Stimulated activated CD4-positive, alpha-beta T cell treated with anti-CD3 and anti-CD28 coated beads, Interleukin-15, amount 100 ng/mL, for 1 hour (primary cell): ENCODE results near the gene YPEL5.
"Not testable (repeated sequence)": the region's sequence is repeated elsewhere in the genome, so short reads cannot be mapped to it uniquely, and the experiment has no call there.

ENCODE experiments used
- DNase-seq, 2 donors: peaks; one replicate each; pipeline ENCODE4 v3.0.0-alpha.2; 2020; ENCODE audit warnings: low read depth in 1 of 2, low spot score in 1 of 2

Gene YPEL5

DNA sequence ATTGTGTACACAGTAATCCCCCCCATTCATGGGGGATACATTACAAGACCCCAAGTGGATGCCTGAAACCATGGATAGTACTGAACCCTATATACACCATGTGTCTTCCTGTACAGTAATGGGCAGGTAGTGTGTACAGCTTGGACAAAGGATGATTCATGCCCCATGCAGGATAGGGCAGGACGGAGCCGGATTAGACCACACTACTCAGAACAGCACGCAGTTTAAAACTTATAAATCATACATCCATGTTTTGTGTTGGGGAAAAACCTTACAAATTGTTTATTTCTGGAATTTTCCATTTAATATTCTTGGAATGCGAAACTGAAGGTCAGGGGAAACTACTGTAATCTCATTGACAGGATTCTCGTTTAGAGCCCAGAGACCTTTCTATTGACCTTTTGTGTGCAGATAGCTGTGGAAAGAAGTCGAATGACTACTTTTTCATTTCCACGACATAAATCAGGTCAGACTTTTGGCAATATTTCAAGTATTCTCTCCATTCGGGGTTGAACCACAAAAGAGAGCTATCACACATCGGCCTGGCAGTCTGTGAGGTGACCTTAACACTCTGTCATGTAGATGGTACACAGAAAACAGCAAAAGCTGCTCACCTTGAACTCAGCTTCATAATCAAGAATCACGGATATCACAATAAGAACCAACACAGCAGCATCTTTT is 9.9 kb upstream of the YPEL5 start:
- DNase-seq: no peak

DNA sequence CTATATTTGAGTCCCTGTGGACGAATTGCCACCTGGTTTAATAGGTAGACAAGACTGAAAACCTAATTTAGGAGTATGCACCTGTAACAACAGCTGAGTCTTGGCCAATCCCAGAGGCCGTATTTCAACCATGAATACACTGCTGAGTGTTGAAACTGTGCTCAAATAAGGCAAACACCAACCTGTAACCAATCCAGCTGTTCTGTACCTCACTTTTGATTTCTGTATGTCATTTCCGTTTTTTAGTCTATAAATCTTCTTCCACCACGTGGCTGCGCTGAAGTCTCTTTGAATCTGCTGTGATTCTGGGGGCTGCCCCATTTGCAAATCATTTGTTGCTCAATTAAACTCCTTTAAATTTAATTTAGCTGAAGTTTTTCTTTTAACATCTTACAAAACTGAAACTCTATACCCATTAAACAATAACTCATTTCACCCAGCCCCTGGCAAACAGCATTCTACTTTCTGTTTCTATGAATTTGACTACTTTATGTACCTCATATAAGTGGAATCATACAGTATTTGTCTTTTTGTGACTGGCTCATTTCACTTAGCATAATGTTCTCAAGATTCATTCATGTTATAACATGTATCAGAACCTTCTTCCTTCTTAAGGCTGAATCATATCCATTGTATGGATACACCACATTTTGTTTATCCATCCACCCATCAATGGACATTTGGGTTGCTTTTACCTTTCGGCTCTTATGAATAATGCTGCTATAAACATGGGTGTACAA is 7.5 kb upstream of the YPEL5 start:
- DNase-seq: peak in 1 of 2 donors; percentile 6

DNA sequence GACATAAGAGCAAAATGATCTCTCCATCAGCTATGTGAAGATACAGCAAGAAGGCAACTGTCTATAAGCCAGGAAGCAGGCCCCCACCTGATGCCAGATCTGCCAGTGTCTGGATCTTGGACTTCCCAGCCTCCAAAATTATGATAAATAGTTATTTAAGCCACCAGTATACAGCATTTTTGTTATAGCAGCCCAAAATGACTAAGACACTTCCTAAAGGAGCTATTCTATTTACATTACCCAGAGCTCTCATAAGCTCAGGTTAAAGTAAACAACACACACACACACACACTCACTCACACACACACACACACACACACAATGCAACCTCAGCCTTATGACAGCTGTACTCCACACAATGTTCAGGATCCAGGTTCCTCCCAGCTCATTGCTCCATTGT is 5.7 kb upstream of the YPEL5 start:
- DNase-seq: no peak

DNA sequence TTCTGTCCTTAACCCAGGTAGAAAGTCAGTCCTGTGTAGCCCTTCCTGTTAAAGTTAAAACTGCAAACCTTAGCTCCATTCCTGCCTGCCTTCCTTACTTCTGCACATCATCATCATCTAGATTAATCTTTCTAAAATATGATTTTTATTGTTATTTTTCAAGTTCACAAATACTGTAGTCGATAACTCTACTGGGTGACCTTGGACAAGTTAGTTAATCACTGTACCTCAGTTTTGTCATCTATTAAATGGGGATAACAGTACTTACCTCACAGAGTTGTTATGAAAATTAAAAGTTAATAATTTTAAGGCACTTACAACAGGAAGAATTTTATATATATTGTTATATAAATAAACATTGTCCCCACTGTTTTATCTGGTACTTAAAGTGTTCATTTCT is 2.5 kb upstream of the YPEL5 start:
- no peak for DNase-seq

DNA sequence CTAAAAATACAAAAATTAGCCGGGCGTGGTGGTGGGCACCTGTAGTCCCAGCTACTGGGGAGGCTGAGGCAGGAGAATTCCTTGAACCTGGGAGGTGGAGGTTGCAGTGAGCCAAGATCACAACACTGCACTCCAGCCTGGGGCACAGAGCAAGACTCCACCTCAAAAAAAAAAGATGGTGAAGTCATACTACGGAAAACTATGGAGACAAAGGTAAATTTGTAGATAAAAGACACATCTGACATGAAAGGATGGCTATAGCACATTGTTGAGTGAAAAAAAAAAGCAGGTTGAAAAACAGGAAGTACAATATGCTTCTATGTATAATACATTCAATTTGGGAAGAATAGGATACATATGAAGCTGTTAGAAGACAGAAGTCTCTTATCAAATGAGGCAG is 1.9 kb upstream of the YPEL5 start:
- not testable (repeated sequence) for DNase-seq

DNA sequence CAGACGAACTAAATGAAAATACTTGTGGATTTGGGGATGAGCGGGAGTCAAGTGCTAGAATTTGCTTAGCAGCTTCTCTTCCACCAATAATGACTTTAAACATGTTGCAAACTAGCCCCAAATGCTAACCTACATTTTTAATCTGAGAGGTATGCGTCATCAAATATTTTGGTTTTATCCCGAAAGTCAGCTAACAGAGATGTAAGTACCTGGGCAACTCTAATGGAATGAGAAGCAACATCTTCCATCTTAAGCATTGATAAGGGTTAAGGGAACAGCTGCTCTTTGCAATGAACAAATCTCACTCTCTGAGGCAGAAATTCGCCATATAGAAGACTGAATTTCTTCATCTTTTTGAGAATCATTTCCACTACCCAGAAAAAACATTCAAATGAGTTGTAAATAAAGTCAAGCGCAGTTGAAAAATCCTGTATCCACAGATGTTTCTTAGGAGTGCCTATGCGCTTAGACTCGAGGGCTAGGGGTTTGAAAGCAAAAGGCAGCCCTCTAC is 926 bp upstream of the YPEL5 start:
- no peak for DNase-seq

DNA sequence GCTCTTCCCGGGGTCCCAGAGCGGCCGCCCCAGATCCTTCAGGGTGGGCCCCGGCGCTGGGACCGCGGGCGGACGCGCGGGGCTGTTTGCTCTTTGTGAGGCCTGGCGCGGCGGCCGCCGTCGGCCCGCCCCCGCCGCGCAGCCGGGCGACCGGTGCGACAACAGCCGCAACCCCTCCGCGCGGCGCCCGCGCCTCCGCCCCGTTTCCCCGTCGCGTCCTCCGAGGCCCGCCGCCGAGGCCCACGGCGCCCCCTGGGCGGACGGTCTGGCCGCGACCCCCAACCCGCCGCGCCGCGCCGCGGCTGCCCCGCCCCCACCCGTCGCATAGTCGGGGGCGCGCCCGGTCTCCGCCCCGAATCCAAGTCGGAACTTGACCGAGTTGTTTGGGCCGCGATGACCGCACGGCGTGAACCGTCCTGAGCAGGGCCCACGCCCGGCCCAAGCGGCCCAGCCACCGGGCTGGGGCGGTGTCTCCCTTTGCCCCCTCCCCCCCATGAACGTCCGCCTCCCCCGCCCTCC is 448 bp downstream of the YPEL5 start:
- DNase-seq: peak in 1 of 2 donors; percentile 13

DNA sequence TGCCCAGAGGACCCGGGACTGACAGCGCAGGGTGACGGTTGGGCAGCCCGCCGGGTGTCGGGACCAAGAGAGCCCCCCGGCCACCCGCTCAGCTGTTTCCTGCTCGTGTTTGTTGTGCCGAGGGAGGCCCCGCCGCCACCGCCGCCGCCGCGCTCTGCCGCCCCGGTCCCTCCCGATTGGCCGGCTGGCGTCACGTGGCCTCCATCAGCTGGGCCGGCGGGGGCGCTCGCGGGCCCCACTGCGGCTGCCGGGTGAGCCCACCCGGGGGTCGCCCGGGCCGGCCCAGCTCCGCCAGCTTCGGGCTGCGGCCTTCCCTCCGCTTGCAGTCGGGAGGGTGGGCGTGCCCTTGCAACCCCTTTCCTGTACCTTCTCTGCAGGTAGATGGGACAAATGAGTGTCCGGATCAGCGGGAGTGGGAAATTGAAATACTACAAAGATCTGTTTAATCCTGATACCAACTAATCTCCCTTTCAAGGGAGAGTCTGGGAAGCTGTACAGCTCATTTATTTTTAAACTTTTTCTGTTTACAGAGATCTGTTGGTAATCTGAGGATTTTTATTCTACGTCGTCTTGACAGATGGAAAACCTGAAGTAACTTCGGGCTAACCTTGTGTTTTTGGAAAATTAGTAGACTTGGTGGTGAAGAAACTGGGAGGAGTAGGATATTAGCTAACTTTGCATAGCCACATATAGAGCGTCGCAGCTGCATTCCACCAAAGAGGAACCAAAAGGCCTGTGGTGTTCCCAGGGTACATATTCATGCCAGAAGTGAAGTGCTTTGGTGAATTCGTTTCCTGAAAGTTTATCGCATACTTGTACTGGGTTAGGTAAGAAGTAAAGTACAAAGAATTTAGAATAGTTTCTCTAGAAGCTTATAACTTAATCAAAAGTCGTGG is 1.2 kb downstream of the YPEL5 start:
- DNase-seq: peak; percentile 62 to 70

DNA sequence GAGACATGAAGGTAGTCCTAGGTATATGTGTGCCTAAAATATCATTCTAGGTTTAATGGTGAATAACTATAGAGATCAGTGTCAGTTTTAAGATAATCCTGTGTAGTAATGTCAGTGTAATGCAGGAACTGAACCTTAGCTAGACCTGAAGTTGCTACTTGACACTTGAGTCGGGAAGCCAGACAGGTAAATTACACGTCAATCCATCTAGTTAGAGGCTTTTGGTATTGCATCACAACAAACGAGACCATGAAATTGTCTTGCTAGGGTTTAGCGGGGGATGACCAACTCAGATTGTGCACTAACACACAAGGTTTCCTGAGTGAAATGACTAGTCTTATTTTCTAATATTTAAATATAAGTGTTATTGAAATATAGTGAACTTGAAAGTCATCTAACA is 2.0 kb downstream of the YPEL5 start:
- DNase-seq: no peak

DNA sequence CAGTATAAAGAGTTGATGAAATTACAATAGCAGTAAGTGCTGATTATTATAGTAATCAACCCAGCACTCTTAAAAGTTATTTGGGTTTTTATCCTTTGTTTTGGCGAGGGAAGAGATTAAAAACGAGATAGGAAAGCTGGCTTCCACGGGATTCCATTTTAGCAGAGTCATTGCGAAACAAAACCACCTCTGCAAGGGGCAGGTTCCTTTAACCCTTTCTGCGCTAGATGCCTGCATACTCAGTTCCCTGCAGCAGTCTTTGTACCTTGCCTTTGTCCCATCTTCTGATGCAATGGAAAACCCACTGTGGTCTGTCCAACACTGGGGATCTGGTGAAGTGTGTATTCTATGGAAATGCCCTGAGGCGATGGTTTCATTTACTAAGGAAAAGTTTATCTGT is 2.7 kb downstream of the YPEL5 start:
- DNase-seq: no peak

DNA sequence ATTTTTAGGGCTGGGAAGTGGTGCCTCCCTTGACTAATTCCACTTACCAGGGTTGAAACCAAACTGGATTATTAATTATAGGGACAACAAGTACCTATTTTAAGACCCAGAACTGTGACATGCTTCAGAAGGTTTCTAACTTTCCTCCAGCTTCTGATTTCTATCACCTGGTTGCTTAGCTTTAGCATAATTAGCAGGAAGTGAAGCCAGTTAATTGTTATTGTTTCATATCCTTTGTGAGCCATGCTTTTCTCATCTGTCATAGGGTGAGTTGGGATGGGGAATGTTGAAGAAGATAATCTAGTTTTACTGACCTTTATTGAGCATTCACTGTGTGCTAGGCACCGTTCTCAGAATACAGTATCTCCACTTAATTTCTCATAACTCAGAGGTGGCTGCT is 3.2 kb downstream of the YPEL5 start:
- DNase-seq: no peak

DNA sequence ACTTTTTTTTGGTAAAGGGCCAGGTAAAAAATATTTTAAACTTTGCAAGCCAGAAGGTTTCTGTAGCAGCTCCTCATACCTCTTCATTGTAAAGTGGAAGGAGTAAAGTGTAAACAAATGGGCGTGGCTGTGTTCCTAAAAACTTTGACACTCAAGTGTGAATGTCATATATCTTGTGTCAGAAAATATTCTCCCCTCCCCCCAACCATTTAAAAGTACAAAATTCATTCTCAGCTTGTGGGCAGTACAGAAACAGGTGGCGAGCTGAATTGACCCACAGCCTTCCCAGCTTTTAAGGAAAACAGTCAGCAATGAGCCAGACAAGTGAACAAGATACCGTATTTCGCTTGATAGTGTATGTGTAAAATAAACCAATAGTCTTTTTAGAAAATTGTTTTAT is 4.0 kb downstream of the YPEL5 start:
- DNase-seq: no peak

DNA sequence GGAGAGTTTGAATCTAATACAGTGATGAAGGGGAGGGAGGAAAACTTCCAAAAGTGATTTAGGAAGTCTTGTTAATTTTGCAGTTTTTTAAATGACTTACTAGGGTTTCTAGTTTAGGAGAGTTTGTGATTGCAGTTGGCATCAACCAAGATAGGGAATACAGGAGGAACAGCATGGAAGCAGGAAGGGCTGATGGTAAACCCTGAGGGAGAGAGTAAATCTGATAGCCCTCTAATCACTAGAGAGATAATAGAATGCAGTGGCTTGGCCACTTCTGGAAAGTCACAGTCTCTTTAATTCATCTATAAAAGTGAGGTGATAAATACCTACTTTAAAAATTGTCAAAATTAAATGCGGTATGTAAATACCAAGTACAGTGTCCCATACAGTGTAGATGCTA is 5.6 kb downstream of the YPEL5 start:
- no peak for DNase-seq

DNA sequence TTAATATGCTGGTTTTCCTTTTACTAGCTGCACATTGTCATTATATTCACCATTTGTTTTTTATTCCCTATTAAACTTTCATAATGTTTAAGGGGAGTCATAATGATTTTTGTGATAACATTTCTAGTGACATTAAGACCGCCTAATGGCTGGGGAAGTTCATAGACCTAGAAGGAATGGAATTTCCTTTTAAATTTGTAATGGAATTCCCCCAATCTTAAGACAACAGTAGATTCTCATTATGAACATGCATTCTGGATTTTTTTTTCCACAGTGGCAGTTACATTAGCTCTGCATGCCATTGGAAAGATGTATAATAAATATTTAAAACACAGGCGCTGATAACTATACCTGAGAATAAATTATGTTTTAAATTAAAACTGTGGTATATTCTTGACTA is 8.4 kb downstream of the YPEL5 start:
- DNase-seq: no peak

DNA sequence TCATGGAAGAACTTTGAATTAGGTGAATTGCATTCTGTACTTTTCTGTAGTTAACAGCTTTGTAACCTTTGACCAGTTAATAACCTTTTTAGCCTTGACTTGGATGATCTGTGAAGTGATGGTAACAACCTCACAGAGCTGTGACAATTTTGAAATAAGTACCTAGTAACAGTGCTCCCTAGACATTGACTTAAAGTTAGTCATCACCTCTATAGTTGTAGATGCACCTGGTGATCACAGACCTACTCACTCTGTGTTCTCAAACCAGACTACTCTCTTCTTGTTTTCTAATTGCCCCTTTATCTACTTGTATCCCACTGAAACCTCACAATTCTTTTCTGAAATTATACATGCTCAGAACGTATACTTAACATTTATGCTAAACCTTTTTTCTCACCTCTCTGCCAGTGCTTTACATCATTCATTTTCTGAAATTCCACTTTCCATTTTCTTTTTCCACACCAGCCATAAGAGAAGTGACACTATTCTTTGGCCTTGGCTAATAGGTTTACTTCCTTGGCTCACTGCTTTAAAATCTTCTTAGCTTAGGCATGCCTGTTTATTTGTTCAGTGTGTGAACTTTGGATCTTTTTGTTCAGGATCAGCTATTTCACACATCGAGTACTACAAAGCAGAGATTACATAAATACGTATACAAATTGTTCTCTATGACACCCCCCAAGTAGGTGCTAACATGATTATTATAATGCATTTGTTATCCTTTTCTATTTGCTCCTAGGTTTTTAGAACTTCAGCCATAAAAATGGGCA is 9.3 kb downstream of the YPEL5 start:
- no peak for DNase-seq

DNA sequence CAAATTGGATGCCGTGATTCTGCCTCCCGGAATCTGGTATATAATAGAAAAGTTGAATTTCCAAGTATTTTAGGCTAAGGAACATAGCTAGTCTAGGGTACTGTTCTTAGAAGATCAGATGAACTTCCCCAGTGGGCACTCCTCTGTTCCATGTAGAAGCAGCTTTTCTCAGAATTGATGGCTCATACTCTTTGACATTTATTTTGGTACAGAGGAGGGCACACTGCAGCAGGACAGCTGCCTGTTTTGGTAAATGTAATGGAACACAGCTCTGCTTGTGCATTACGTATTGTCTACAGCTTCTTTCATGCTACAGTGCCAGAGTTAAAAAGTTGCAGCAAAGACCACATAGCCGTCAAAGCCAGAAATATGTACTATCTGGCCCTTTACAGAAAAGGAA is 10.8 kb downstream of the YPEL5 start:
- DNase-seq: no peak

DNA sequence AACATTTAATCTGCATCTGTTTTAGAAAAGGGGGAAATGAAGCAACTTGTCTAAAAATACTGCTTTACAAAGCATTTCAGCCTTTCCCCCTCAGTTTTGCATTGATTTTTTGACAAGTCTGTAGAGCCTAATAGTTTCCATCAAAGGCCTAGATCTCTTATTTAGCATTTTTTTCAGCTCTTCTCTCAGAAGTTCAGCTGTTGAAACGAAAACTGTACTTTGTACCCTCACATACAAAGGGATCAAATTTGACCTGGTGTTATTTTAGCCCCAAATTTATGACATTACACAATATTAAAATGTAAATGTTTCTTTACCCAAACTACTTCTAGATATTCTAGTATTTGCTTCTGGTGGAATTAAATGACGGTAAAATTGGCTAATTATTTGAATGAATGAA is 13.0 kb downstream of the YPEL5 start:
- DNase-seq: no peak

DNA sequence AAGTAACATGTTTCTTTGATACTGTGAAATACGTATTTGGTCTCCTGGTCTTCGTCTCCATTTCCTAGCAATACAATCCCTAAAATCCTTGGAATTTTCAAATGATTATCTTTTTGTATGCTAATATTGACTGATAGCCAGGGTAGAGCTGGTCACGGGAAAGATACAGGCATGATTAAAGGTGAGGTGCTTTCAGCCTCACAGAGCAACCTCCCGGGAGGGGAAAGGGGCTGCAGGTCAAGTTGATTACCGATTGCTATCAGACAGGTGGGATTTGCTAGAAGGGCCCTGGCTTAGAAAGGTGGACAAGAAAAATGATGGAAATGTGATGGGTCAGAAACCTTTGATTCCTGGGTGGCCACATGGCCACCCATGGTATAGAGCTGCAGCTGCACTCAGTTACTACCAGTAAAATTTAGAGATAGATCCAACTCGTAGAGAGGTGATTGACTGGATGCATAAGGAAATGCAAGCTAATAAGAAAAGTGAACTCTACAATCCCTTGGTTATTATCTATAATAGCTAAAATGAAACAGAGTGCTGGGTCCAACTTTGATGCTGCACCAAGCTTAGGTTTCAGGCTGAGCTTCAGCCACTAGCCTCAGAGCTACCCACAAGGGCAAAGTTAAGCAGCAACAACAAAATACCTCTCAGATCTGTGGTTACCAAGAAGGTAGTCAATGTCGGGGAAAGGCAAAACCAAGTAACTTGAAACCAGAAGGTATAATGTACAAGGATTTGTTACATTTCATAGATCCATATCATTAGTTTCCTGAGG is 15.3 kb downstream of the YPEL5 start:
- DNase-seq: no peak

DNA sequence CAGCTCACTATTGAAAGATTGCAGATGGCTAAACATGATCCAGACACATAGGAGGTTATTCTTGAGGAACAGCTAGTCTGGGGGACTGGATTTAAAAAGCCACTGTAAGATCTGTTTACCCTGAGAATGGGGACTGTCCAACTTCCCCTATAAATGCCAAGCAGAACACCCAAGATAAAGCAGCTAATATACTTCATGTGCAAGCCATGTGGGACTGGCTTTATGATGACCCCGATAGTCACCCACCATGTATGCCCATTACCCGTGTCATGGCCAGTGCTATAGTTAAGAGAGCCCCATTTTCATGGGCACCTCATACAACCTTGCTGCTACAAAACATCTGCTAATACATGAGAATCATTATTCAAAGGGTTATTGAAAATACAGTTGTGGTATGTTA is 16.0 kb downstream of the YPEL5 start:
- DNase-seq: no peak
